Gastrocnemius medialis (tissue), 4 donors: ENCODE data around the gene PLAC9.

Experiments
- POLR2A ChIP-seq, 2 donors: fragments of 450-650 bp; IDR thresholded peaks; one replicate each; pipeline ENCODE4 v1.6.1; 2017; ENCODE audit warnings: antibody characterized with exemption in 2 of 2, mild to moderate bottlenecking in 2 of 2, moderate library complexity in 2 of 2
- TF ChIP-seq, protein P1 (sequence below), 5 experiments: fragments of 450-650 bp in 3 of 5; fragments of 200-600 bp in 2 of 5; sonication (generic) in 2 of 5; IDR thresholded peaks in 4 of 5; conservative IDR thresholded peaks in 1 of 5; 1 replicate in 4 of 5; 2 replicates in 1 of 5; pipeline ENCODE4 v1.5.1; 2016 to 2019; ENCODE audit warnings: antibody characterized with exemption in 5 of 5, mild to moderate bottlenecking in 3 of 5, moderate library complexity in 3 of 5

- TF ChIP-seq, protein P1, sequence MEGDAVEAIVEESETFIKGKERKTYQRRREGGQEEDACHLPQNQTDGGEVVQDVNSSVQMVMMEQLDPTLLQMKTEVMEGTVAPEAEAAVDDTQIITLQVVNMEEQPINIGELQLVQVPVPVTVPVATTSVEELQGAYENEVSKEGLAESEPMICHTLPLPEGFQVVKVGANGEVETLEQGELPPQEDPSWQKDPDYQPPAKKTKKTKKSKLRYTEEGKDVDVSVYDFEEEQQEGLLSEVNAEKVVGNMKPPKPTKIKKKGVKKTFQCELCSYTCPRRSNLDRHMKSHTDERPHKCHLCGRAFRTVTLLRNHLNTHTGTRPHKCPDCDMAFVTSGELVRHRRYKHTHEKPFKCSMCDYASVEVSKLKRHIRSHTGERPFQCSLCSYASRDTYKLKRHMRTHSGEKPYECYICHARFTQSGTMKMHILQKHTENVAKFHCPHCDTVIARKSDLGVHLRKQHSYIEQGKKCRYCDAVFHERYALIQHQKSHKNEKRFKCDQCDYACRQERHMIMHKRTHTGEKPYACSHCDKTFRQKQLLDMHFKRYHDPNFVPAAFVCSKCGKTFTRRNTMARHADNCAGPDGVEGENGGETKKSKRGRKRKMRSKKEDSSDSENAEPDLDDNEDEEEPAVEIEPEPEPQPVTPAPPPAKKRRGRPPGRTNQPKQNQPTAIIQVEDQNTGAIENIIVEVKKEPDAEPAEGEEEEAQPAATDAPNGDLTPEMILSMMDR (IDR thresholded peaks at IDR 0.05 in 4 of 5, conservative IDR thresholded peaks at IDR 0.05 in 1 of 5): no peak
- TF ChIP-seq POLR2A (IDR thresholded peaks at IDR 0.05): peak; percentile 24 to 51
Observed at GRCh38 chr10:80158598-80159127, 26.1 kb downstream of the PLAC9 start.
